ENCODE data around the gene TRIM67.

The TRIM67 gene

DNA sequence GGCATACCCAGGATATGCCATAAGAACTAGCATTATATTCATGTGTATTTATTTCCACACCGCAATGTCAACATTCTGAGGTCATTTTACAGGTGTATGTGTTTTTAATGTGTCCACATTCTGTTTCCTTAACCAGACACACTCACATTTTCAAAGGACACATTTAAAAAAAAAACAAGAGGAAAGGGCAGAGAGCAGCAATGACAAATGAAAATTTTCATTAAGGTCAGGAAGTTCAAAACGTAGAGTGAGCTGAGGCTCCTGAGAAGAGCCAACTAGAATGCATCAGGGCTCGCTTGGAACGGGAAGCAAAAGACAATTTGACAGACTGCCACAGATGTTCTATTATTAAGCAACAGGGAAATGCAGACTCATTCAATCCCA, 74.3 kb downstream of the TRIM67 start:
- no peak for DNase-seq

- DNase-seq, result no peak
These were observed 75.1 kb downstream of the TRIM67 start for GRCh38 chr1:231236938-231237337.

DNA sequence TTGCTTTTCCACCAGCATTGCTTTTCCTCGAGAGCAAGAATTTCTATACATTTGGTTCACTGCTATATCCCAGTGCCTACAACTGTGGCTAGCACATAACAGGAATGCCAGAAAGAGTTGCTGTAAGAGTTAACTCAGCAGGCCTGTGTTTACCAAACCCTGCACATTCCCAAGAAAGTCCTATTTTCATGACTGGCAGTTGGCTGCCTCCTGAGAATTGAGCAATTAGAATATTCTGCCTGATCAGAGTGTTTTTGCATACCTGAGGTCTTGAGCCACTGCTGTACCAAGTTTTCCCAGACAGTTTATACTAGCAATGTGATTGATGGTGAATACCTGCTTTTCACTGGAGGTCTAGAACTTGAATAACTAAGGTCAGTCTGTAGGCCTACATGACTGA, 76.4 kb downstream of the TRIM67 start:
- no peak for DNase-seq

- no peak for DNase-seq
These were observed 78.6 kb downstream of the TRIM67 start for GRCh38 chr1:231240531-231240882.

- peak; percentile 85 for DNase-seq
These were observed 79.3 kb downstream of the TRIM67 start, which contains the start of gene GNPAT for GRCh38 chr1:231240883-231241735. Gene GNPAT (plus strand): TSS chr1:231241212. CDS start chr1:231241379, 167 bp downstream.

- no peak for DNase-seq
These were observed 79.9 kb downstream of the TRIM67 start for GRCh38 chr1:231241750-231242149.

- DNase-seq, result no peak
These were observed 80.8 kb downstream of the TRIM67 start for GRCh38 chr1:231242516-231243198.

DNA sequence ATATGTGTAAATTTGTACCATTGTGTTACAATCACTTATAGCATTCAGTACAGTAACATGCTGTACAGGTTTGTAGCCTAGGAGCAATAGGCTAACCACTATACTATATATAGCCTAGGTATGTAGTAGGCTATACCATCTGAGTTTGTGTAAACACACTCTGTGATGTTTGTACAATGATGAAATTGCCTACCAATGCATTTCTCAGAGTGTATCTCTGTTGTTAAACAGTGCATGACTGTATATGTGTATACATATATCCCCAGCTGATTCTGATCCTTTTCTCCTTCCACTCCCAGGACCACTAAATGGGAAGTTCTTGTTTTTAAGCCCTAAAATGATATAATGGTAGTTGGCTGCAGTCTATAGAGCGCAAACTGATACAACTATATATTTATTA, 86.9 kb downstream of the TRIM67 start:
- no peak for DNase-seq

DNA sequence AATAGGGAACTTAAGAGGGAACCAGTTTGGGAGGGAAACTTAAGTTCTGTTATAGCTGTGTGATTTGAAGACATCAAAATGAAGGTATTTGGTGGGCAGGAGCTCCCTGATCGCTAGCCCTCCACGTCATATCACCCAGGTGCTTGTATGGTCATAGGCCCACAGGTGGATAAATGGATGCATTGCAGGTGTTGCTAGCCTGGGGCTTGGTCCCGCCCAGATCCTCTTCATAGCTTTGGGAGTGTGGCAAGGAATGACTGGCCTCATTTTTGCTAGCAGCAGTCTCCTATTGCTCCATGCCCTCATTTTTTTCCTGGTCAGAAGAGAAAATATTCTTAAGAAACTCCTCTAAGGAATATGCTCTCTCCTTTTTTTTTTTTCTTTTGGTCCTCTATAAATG, 90.5 kb downstream of the TRIM67 start:
- DNase-seq, result no peak

- no peak for DNase-seq
These were observed 98.5 kb downstream of the TRIM67 start for GRCh38 chr1:231260351-231260750.

DNA sequence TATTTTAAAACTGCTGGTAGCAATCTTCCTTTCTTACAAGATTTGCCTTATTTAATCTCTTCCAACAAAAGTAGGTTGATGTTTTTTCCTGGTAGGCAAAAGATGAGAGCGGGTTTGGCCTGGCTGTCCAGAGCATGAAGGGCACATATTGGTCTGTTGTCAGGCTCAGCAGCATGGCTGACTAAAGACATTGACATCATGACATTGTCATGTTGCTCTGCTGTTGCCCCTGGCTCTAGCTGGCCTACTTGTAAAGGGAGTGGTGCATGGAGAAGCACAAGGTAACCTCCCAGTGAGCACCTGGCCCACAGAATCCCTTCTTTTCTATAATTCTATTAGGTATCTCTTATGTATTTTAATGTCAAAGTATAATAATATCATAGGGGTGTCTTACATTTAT, 102.8 kb downstream of the TRIM67 start:
- no peak for DNase-seq

DNA sequence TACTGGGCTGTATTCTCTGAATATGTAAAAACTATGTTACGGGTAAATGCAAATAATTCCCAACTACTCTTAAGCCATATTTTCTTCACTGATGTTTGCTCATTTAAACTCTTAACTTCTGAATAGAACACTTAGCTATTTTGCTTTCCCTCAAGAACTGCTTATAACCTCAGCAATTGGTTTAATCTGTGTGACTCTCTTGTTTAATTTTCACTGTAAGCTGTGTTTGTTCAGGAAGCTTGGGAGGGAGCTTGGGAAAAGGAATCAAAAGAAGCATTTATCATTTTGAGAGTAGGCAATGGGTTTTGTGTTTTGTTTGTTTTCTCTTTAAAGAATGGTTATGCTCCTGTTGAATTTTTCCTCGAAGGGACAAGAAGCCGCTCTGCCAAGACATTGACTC, 103.5 kb downstream of the TRIM67 start:
- DNase-seq, result no peak

GRCh38 chr1:231266811-231267322, 105.0 kb downstream of the TRIM67 start:
- no peak for DNase-seq
